ENCODE data around the gene NCL.

DNA sequence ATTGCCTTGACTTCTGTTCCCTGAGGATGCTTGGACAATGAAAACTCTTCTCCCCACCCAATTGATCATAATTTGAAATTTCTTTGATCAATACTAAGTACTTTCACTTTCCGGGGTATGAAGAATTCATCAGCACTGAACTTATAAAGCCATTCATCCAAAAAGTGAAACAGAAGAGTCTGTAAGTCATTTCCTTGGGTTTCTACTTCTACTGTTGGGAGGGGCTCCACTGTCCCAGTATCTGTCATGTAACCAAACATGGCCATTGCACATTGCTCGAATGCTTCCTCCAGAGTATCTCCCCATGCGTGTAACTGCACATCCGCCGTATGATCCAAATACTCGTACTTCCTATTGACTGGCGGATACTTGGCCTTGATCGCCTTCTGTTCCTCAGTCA lies 30.3 kb downstream of the NCL start:
- no peak for TF ChIP-seq CTCF (IDR thresholded peaks at IDR 0.05)
- no peak for TF ChIP-seq POLR2AphosphoS5 (IDR thresholded peaks at IDR 0.05; ENCODE audit: insufficient read depth in 1 of 2, low read depth in 1 of 2)
- TF ChIP-seq POLR2A (IDR thresholded peaks at IDR 0.05) = no peak
